T-helper 22 cell (primary cell): ENCODE data around the gene LPP.
"Not testable (repeated sequence)": the region's sequence is repeated elsewhere in the genome, so short reads cannot be mapped to it uniquely, and the experiment has no call there.

Source experiments
- DNase-seq: peaks from one replicate; pipeline ENCODE4 v3.0.0-alpha.2; 2020; ENCODE audit warnings: low read depth

LPP gene

DNA sequence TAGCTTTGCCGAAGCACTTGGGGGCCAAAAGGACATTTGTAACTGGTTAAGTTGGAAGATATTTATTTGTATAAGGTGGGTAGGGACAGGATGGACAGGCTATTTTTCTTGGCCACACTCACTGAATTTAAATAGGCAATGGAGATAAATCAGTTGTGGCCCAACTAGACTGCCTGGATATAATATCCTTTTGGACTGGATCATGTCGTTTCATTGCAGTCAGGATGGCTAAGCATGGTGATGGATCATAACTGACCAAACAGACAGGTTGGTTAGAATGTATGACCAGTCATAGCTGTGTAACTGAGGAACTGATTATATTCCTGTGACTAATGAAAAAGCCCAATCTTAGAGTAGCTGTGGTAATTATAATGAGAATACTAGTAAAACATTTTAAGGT, 284.0 kb downstream of the LPP start:
- no peak for DNase-seq

DNA sequence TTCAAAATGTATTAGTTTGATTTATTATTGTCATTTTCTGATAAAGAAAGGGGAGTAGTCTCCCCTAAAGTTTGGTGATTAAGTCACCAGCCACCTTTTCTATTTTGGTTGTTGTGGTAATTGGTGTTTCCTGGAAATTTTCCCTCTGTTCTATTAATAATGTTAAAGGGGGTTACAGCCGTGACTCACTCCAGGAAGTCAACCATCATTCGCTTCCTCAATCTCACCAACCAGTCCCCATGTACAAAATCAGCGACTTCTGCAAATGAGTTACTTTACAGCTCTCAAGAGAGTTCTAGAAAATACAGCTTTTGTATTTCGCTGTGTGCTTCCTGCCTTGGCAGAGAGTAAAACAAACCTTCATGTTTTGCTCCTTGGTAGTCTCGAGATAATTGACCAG, 285.1 kb downstream of the LPP start:
- DNase-seq = peak; percentile 1

DNA sequence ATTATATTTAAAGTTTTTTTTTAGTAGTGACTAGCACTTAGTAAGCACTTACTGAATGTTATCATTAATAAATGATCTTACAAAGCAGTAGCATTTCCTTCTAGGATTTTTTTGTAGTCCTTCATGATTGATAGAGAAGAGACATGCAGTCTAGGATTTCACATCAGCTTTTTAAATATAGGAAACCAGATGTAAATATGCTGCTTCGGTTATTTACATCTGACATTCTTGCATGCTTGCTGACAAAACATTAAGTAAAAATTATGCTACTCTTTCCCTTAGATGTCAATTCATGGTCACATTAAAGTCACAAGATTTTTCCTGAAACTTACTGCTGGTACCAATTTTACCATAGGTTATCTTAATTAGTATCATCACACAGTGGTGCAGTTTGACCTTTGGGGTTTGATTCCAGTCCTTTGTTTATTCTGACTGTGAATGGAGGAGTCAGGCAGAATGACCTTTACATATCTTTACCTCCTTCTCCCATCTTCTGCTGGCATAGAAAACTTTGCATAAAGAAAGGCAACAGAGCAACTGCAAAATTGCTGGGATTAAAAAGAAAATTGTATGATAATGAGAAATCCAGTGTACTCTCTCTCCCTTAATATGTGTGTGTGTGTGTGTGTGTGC, 286.5 kb downstream of the LPP start:
- no peak for DNase-seq

DNA sequence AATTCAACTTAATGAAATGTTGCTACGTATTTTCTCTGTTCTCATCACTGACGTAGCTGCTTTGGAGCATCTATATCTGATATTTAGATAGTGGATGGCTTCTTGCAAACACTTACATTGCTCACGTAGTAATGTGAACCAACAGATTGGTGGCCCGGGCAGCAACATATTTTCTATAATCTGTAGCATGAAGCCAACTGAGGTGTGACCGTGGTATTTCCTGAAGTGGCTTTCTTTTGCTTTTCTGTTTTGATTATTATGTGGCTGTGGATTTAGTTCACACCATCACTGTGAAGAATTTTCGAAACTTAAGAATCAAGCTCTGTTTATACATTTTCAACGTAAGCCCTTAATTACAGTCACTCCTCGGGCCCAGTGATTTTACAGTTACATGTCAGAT, 288.5 kb downstream of the LPP start:
- no peak for DNase-seq

DNA sequence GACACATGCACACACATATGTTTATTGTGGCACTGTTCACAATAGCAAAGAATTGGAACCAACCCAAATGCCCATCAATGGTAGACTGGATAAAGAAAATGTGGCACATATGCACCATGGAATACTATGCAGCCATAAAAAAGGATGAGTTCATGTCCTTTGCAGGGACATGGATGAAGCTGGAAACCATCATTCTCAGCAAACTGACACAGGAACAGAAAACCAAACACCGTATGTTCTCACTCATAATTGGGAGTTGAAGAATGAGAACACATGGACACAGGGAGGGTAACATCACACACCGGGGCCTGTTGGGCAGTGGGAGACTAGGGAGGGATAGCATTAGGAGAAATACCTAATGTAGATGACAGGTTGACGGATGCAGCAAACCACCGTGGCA, 291.2 kb downstream of the LPP start:
- not testable (repeated sequence) for DNase-seq

DNA sequence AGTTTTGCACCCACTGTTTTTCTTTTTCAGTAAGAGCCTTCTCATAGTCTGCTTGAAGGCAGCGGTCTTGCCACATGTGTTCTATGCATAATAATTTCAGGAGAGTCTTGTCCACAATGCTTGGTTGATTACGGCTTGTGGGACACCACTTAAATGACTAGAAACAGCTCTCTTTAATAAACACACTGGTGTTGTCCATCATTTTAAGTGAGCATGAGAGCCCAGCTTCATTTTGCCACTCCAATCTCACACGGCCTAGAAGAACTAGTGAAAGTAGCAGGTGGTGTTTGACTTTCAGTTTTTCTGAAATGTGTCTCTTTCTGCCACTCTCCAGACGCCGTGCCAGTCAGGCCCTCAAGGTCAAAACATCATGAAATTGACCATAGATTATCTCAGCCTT, 292.1 kb downstream of the LPP start:
- no peak for DNase-seq

DNA sequence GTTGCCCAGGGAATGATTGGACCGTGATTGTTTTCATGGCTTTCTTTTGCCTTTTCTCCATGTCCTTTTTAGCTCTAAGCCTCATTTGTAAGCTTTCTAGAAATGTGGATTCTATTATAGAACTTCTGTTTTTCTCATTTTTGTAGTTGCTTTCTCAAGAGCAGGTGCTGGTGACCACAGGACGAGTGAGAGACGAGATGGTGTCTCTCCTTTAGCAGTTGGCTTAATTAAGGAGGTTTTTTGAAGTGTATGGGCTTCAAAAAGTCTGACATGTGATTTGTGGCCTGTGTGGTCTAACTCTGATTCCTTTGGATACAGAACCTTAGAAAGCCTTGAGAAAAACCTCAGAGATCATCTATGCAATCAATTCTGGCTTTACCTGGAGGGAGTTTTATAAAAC, 292.8 kb downstream of the LPP start:
- DNase-seq = no peak

DNA sequence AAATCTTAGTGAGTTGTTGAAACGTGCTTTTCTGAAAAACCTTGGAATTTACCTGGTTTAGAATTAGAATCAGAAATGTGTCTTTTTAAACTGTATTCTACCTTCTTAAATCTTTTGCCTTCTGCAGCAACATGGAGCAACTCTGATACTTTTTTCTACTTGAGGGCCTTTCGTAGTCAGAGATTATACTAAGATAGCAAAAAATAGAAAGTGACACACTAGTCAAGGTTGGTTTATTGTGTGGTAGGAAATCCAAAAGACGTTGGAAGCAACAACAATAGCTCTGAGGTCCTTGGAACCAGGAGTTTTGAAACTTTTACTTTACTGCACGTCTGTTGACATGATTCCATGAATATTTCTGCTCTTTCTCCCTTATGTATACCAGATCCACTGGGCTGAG, 294.9 kb downstream of the LPP start:
- DNase-seq = no peak

DNA sequence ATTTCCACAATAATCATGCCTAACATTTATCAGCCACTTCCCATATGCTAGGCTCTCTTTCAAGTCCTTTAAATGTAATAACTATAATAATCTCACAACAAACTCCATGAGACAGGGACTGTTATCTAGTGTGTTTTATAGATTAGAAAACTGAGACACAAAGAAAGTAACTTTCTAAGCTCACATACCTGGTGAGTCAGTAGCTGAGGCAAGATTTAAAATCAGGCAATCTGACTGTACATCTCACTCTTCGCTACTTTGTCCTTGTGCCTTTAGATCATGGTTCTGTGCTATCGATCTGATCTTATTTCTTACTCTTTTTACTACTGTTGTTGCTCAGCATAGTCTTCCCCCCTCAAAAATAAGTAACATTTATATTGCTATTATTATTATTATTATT, 295.5 kb downstream of the LPP start:
- DNase-seq = no peak

DNA sequence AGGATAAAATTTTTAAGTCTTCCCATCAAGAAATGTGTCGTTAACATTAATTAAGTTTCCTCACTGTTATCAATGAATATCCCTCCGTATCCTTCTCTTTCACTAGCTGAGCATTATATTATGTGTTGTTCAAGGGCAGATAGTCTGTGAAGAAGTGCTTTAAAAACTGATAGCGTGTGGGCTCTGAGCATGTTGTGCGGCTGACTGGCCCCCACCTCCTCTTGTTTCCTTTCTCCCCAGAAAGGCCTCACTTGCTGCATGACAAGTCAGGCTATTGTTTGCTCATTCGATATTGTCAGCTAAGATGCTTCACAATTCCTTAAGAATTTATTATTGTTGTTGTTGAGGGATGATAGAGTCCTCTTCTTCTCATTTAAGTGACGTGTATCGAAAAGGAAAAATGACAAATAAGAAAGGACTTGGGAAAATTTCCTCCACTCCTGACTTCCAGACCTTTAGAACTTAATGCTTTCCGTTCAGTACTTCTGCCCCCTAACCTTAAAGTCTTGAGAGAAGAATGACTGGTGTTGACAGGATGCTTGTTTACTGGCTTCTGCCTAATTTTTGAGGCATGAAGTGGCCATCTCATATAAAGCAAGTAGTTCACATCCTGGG, 298.3 kb downstream of the LPP start:
- no peak for DNase-seq

DNA sequence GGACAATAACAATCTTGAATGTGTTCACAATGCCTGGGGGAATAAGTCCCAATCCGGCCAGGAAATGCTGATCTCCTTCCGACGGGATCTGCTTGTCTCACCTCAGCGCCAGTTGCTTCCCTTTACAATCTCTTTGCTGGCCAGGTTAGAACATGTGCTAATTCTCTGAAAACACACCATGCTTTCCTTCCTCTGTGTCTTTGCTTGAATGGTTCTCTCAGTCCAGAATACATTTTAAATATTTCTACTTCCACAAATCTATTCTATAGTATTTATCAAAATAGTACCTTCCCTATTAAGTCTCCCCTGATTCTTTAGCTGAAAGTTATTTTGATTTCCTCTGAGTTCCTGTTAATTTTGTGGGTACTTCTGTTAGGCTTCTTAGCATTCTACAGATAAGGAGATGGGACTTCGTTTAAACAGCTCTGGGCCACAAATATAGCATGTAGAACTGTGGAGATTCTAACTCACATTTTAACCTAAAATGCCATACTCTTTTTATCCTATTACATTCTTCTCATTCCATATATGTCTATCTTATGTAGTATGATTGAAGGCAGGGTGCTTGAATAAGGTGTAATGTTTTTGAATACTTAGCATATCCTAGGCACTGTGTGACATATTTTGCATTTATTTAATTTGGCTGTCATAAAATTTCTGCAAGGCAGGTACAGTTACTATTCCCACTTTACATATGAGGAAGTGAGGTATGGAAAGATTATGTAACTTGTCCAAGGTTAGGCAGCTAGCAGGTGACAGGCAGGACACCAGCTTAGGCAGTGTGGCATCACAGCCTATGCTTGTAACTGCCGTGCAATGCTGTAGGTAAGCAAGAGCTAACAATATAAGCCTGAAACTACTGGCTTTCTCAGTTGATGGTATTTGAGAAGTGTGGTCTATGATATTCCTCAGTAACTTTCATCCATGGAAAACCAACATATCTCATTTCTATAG, 299.8 kb downstream of the LPP start:
- no peak for DNase-seq

DNA sequence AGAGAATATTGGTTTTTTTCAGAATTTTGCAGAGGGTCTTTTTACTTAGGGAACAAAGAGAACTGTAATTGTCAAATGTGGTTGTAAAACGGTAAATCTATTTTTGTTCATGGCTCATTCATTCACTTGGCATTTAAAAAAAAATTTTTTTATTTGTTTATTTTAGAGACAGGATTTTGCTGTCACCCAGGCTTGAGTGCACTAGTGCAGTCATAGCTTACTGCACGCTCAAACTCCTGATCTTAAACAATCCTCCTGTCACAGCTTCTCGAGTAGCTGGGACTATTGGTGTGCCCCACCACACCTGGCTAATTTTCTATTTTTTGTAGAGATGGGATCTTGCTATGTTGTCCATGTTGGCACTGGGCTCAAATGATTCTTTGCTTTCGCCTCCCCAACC, 301.8 kb downstream of the LPP start:
- no peak for DNase-seq

DNA sequence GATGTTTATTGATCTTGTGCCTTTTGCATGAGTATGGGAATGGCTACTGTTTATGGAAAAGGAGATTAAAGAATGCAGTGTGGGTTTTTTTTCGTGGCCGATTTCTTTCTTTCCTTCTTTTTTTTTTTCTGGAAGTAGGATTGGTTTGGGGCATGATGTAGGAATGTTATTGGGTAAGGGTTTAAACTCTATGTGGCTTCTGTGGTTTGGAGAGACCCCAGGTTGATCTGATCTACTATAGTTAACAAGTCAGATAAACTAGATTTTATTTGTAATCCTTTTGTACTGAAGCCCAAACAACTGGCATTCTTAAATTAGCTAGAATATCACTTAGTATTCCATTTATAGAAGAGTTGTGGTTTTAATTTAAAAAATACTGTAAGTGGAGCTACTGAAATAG, 304.8 kb downstream of the LPP start:
- DNase-seq = no peak

DNA sequence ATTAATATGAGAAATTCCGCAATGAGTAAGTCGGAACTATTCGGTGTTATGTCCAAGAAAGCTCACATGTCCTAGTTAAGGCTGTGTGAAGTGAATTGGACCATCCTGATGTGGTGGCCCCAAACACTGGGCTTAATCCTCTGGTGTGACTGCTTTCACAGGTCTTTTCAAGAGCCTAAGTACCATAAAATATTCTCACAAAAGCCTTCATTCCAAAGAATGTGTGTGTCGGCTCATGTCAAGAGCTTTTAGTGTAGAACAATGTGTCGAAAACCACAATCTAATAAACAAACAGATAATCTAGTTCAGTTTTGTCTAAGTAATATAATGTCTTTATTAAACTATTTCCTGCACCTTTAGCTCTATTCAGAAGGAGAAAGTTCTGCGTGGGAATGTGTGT, 311.4 kb downstream of the LPP start:
- no peak for DNase-seq

DNA sequence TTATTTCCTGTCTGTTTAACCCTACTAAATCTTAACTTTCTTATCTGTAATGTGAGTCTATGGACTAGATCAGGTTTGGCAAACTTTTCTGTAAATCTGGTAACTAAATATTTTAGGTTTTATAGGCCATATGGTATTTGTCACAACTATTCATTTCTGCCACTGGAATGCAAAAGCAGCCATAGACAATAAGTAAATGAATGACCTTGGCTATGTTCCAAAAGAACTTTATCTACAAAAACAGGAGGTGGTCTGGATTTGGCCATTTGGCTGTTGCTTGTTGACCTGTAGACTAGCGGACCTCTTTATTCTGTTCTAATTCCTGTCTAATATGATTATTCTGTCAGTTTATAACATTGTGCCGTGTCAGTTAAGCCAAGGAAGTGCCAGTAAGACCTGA, 314.2 kb downstream of the LPP start:
- DNase-seq = no peak

DNA sequence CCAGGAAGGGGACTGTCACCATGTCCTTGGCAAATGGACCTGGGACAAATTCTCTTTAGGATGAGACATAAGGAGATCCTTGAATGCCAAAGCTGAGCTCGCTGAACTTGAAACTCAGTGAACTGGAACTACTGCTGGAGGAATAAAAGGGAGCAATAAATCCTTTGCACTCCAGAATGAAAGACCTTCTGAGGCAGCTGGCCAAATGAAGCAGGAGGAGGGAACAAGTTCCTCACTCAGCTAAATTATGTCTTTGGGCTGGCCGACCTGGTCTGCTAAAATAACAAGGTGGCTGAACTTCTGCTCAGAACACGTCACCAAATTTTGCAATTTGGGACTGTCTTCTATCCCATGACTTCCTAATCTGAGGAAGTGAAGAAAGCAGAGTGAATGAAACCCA, 314.7 kb downstream of the LPP start:
- DNase-seq = no peak

DNA sequence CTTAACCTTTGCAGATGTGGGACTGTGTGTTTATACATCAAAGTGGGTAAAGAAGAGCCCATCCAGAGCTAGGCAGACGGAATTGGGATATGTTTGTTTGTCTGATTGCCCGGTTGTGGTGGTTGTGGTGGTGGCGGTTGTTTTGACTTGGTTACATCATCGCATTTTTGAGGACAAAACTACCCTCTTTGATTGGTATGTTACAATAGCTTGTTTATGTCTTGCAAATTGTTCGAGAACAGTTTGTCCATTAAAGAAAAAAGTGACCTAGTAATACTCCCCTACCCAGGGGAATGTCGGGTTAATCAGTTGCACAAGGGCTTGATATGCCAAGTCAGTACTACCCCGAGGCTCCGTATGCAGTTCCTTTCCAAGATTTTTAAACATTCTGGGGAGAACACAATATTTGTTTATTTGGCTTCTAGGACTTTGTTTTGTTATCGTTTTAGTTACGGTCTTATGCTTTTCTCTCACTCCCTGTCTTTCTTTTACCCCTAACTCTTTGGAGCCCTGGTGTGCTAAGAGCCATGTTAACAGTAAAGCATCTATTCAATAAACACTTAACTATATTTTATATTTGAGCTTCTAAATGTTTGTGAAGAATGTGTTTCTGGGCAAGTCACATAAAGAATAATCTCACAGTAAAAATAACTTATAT, 315.4 kb downstream of the LPP start:
- no peak for DNase-seq

DNA sequence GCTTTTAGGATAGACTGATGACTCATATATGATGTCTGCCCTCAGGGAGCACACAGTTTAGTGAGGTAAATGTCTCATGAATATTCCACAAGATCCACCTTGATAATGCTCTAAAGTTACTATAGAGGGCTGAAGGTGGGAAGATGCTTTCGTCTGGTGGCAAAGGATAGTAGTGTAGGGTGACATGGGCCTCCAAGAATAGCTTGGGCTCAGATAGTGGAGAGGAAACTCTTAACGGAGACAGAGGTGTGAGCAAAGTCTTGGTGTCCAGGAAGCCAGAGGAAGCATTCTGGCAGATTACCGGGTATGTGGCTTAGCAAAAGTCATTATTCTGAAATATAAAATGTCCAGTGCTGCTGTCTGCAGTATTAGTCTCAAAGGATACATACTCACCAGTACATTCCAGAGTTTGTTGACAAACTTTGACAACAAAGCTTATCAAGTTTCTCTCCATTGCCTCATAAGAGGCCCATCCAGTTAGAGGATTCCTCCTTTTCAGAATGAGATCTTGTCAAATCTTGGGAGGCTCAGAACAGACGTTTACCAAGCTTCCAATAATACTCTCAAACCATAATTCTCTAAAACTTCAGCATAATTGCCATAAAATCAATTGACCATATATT, 316.7 kb downstream of the LPP start:
- DNase-seq = no peak

DNA sequence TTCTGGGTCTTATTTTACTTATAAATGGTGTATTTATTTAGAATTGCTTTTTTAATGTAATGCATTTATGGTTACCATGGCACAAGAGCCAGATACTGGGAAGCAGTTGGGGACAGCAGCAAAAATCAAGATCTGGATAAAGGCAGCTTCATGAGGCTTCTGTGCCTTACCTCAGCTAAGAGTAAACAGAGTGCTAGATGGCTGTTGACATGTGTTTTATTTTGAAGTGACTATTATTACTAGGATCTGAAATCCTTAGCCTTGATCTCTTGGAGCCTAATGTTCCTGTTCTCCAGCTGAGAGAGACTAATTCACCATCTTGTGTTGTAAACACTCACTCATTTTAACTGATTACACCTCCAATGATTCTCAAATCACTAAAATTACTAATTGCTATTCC, 317.8 kb downstream of the LPP start:
- no peak for DNase-seq

DNA sequence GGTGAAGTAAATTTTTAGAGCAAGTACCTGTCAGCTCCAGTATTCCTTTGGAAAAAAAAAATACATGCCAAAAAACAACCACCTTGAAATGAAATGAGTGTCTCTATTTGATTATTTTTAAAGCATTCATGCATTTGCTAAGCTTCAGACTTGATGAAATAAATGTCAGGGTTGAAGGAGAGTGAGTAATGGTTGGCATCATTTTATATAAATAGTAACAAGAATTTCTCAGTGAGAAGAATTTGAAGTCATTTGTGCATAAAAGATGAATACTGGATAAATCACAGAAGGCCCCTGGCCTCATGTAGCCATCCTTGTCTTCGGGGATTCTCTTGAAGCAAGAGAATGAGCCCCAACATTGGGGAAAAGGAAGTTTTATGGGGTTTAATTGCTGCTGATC, 318.4 kb downstream of the LPP start:
- no peak for DNase-seq

DNA sequence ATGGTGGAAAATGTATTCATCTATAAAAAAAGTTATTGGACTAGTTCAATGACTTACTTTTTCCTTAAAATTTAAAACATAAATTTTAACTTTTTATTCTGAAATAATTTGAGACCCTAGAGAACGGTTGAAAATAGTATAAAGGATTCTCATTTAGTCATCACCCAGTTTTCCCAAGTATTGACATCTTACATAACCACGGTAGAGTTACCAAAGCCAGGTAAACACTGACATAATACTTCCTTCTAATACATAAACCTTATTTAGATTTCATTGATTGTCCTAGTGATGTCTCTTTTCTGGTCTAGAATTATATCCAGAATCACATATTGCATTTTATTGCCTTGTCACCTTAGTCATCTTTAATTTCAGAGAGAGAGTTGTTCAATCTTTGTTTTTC, 319.1 kb downstream of the LPP start:
- DNase-seq = no peak

DNA sequence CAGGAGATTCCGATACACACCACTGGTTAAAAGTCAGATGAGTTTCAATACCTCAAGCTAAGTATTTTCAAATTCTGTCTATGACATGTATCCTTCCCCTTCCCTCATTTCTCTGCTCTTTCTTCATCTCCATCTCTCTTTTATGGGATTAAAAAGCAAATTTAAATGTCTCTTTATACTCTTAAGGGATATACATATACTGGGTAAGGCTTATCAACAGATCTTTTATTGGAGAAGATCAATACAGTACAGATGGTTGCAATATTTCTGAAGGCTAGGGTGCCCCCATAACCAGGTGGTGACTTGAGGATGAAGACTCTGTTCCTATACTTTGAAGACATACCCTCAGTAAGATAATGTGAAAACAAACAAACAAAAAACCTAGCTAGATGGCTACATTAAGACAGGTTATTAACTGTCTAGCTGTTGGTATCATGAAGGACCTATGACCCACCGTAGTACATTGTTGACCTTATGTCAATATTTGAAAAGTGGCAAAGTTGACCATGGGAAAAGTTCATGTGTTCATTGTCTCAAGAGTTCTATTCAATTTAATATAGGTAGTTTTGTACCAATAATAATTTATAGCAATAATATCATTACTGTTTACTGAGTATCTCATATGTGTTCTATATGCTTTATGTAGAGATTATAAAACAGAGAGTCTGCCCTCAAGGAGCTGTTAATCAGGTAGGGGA, 319.8 kb downstream of the LPP start:
- DNase-seq = no peak
